Coronary artery (tissue), 2 donors: ENCODE results near the gene BICDL1.

Experiments used
- DNase-seq: peaks from one replicate; pipeline ENCODE4 v3.0.0-alpha.2; 2017; ENCODE audit warnings: low spot score
- H3K27ac ChIP-seq, 2 donors: fragments of 200-600 bp; sonication (generic); one replicate each; pipeline ENCODE4 v1.5.1; 2016 to 2019
- H3K4me3 ChIP-seq: fragments of 200-600 bp; sonication (generic); 2 replicates; pipeline ENCODE4 v1.5.1; 2016; ENCODE audit warnings: mild to moderate bottlenecking, moderate library complexity
- TF ChIP-seq, protein P1 (sequence below): fragments of 200-600 bp; sonication (generic); IDR thresholded peaks from one replicate; pipeline ENCODE4 v1.5.1; 2019; ENCODE audit warnings: antibody characterized with exemption

BICDL1 gene

DNA sequence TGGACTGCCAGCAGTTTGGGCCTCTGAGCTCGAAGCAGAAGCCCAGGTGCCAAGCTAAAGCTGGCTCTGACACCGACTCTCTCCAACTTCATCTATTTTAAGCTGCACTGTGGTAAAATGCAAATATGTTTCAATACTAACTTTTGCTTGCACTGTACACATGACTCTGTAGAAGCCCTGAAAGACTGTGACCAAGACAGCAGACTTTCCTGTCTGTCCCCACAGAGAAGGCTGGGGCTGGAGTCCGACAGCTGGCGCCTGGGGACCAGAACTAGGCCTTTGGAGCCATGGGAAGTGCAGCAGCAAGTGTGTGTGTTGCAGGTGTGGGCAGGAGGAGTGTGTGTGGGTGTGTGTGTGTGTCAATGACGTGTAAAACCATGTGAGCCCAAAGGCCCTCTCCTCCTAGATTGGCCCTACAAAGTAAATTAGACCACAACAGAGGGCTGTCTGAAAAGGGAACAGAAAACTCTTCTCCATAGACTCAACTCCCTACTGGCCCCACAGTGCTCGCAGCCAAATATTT is 143.9 kb downstream of the BICDL1 start:
- Histone ChIP-seq H3K4me3 (no peak overlapping the region), H3K27ac (no peak overlapping the region)
- TF ChIP-seq, protein P1, sequence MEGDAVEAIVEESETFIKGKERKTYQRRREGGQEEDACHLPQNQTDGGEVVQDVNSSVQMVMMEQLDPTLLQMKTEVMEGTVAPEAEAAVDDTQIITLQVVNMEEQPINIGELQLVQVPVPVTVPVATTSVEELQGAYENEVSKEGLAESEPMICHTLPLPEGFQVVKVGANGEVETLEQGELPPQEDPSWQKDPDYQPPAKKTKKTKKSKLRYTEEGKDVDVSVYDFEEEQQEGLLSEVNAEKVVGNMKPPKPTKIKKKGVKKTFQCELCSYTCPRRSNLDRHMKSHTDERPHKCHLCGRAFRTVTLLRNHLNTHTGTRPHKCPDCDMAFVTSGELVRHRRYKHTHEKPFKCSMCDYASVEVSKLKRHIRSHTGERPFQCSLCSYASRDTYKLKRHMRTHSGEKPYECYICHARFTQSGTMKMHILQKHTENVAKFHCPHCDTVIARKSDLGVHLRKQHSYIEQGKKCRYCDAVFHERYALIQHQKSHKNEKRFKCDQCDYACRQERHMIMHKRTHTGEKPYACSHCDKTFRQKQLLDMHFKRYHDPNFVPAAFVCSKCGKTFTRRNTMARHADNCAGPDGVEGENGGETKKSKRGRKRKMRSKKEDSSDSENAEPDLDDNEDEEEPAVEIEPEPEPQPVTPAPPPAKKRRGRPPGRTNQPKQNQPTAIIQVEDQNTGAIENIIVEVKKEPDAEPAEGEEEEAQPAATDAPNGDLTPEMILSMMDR, result no peak
- DNase-seq, result no peak

DNA sequence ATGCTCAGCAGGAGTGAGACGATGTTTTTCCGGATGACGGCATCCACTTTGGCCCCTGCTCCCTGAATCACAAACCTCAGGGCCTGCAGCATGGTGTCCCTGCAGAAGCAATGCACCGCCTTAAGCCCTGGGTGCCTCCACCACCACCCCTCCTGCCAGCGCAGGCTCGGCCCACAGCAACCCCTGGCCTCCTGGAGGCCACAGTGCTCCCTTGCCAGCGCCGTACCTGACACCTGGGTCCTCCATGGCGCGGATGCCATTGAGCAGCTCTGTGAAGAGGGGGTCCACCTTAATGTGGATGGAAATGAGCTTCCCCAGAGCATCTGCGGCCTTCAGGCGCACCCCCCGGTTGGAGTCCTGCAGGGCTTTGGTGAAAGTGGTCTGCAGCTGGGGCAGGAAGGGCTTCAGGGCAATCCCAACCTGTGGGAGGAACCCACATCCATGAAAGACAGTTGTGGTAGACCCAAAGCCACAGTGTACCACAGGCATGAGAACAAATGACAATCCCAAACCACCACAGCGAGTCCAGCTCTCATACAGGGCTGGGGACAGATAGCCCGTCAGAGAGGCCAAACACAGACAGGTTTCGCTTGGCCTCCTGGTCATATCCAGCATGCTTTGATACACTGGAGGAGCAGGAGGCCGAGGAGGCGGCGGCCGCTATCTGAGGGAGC is 145.4 kb downstream of the BICDL1 start:
- Histone ChIP-seq H3K4me3 (no peak overlapping the region), H3K27ac (no peak overlapping the region)
- TF ChIP-seq, protein P1, result no peak
- no peak for DNase-seq

DNA sequence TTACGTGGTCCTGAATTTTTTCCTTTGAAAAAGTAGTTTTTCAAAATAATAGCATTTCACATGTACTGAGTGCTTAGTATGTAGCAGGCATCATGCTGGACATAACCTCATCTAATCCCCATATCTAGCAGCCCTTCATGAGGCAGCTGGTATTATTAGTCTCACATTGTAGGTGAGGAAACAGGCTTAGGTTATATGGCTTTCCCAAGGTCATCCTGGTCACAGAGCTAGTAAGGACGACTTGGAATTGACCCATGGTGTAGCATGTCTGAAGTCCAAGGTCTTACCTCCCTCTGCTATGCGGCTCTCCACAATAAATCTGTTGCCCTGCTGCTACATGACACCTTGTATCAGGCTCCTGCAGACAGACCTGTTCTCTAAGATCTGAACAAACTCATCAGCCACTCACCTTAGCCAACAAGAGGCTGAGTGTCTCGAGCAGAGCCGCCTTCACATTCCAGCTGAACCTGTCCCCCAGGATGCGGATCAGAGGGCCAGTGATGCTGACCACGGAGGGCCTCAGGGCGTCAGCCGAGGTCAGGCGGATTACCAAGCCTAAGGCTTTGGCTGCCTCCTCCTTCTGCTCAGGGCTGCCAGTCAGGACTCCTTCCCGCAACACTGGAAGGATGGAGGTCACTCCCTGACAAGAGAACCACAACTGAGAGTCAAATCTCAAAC is 147.2 kb downstream of the BICDL1 start:
- Histone ChIP-seq H3K4me3 (no peak overlapping the region), H3K27ac (no peak overlapping the region)
- no peak for DNase-seq
- TF ChIP-seq, protein P1, result no peak

DNA sequence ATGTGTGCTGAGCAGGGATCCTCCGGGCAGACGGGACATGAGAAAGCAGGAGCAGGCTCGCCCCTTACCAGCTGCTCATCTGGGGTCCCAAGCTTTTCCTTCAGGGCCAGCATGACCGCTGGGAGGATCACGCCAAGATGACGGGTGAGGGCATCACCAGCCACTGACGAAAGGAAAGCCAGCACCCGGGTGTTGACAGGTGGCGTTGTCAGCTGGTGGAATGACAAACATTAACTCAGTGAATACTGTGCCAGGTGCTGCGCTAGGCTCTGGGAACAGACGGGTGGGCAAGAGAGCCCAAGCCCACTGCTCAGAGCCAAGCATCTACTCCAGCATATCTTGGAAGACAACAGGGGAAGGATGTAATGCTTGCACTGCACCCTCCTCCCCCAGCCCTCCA is 148.8 kb downstream of the BICDL1 start:
- no peak for DNase-seq
- Histone ChIP-seq H3K27ac (no peak overlapping the region), H3K4me3 (no peak overlapping the region)
- TF ChIP-seq, protein P1, result no peak

DNA sequence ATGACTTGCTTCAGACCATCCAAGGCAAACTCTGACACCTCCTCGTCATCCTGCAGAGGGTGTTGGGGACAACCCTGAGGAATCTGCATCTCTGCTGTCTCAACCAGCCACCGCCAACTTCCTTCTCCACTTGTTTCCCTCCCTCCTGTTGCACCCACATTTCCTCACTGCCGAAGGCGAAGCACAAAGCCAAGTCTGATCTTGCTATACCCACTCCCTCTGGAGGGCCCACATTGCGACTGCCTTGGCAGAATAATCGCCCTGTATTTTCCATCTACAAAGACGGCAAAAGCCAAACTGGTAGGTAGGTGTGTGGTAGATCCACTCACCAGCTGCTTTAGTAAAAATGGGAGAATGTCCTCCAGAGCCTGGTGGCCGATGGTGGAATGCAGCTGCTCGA is 149.3 kb downstream of the BICDL1 start:
- no peak for DNase-seq
- H3K27ac ChIP-seq, result no peak overlapping the region
- no peak overlapping the region for H3K4me3 ChIP-seq
- TF ChIP-seq, protein P1, result no peak

DNA sequence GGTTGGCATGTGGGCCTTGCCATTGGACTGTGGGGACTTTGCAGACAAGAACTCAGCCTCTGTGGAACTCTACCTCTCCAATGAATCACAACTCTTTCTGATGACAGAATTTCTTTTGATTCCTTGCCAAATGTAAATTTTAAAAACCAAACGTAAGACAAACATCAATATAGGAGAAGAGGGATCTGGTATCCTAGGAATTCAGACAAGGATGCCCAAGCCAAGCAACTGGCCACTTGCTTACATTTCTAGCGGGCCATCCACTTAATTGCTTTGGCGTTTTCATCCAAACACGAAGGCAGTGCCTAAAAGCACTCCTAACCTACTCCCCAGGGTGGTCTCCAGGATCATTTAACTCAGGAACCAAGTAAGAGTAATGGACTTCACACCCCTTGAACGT is 150.9 kb downstream of the BICDL1 start:
- TF ChIP-seq, protein P1, result no peak
- Histone ChIP-seq H3K27ac (no peak overlapping the region), H3K4me3 (no peak overlapping the region)
- DNase-seq, result no peak

DNA sequence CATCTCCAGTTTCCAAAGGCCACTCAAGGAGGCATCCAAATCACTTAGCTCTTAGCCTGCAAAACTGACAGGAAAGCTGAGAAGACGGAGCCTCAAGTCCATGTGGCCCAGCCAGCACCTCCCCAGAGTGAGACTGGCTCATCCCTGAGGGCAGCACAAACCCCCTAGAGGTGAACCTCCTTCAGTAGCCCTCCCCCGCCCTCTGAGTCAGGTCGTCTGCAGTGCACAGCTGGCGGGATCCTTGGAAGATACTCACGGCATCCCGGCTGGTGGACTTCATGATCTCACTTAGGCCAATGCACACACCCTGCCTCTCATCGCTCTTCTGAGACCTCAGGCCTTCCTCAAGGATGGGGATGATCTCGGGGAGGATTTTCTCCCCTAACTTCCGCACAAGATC is 151.6 kb downstream of the BICDL1 start:
- TF ChIP-seq, protein P1, result no peak
- DNase-seq, result no peak
- H3K4me3 ChIP-seq, result no peak overlapping the region
- no peak overlapping the region for H3K27ac ChIP-seq
